Kidney epithelial cell (primary cell): ENCODE measurements around the gene RP2. TPM values are rescaled to one million over a fixed set of nuclear protein-coding genes. Genes with fewer than 3 reads are reported as not detected.

ENCODE experiments used
- DNase-seq: peaks from one replicate; pipeline ENCODE4 v3.0.0-alpha.2; 2010; ENCODE audit warnings: low read depth
- H3K27me3 ChIP-seq: 2 replicates; pipeline ENCODE4 v1.6.0; 2011; ENCODE audit warnings: low read length; ENCODE audit not compliant: control insufficient read depth, insufficient read depth
- H3K36me3 ChIP-seq: 2 replicates; pipeline ENCODE4 v1.5.1; 2011; ENCODE audit warnings: low read length; ENCODE audit not compliant: control insufficient read depth, insufficient read depth
- H3K4me3 ChIP-seq: 2 replicates; pipeline ENCODE4 v1.5.1; 2011; ENCODE audit warnings: low read depth, mild to moderate bottlenecking, control low read depth, low read length
- total RNA-seq: library from RNA; depleted of rRNA; stranded (reverse); fragments of >200 nt; gene quantifications from 2 replicates; pipeline ENCODE4 v1.2.3, GENCODE V29; 2015
- TF ChIP-seq, protein P1 (sequence below): IDR thresholded peaks from 2 replicates; pipeline ENCODE4 v1.5.1; 2011; ENCODE audit warnings: mild to moderate bottlenecking, moderate library complexity, low read length, control low read depth, inconsistent platforms; ENCODE audit not compliant: insufficient read depth, poor library complexity, severe bottlenecking

Gene RP2
- total RNA-seq, 1 donor from 2014 or later: 15.6 TPM

DNA sequence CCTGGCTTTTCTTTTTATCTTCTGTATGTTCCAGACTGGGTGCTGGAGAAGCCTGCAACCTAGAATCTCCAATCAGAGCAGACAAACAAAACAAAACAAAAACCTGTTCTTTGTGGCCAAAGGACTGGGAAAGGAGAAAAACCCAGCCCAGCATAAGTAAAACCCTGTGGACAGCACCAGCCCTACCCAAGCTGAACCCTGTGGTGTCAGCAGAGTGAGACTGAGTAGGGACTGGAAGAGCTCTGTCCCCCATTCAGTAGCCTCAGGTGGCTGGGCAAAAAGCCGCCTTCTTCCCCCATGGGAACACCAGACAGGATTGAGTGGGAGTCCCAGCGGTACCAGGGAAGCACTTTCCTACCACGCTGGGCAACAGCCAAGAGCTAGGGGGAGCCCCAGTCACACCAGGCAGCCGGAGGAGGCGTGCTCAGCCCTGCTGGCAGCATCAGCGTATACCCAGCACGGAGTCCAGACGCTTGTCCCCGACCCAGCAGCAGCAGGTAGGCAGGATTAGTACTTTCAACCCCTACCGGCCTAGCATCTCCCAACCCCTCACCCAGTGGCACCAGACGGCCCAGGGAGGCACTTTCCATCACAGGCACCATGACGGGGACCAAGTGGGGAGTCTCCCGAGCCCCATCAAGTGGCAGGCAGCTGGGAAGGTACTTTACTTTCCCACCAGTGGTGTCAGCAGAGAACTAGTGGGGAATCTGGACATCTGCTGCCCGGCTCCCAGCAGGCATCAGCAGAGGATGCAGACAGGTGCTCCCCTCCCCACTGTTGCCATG is 66.8 kb downstream of the RP2 start:
- DNase-seq: peak; percentile 12
- H3K27me3 ChIP-seq: no peaks in the 10 kb centered on the region
- TF ChIP-seq, protein P1, sequence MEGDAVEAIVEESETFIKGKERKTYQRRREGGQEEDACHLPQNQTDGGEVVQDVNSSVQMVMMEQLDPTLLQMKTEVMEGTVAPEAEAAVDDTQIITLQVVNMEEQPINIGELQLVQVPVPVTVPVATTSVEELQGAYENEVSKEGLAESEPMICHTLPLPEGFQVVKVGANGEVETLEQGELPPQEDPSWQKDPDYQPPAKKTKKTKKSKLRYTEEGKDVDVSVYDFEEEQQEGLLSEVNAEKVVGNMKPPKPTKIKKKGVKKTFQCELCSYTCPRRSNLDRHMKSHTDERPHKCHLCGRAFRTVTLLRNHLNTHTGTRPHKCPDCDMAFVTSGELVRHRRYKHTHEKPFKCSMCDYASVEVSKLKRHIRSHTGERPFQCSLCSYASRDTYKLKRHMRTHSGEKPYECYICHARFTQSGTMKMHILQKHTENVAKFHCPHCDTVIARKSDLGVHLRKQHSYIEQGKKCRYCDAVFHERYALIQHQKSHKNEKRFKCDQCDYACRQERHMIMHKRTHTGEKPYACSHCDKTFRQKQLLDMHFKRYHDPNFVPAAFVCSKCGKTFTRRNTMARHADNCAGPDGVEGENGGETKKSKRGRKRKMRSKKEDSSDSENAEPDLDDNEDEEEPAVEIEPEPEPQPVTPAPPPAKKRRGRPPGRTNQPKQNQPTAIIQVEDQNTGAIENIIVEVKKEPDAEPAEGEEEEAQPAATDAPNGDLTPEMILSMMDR: peak; percentile 65
- H3K36me3 ChIP-seq: no peaks in the 10 kb centered on the region
- peak overlapping the region; percentile 44 for H3K4me3 ChIP-seq

DNA sequence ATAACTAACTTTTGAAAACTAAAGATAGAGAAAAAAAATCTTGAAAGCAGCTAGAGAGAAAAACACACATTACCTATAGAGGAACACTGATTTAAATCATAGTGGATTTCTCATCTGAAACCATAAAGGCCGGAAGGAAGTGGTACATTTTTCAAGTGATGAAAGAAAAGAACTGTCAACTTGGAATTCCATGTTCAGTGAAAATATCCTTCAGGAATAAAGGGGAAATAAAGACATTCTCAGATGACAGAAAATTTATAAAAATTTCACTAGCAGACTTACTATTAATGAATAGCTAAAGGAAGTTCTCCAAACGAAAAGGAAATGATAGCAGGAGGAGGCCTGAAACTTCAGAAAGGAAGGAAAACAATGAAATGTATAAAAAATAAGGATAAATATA is 67.8 kb downstream of the RP2 start:
- no peaks in the 10 kb centered on the region for H3K27me3 ChIP-seq
- no peaks in the 10 kb centered on the region for H3K36me3 ChIP-seq
- H3K4me3 ChIP-seq: no peak overlapping the region
- TF ChIP-seq, protein P1: no peak
- DNase-seq: no peak

DNA sequence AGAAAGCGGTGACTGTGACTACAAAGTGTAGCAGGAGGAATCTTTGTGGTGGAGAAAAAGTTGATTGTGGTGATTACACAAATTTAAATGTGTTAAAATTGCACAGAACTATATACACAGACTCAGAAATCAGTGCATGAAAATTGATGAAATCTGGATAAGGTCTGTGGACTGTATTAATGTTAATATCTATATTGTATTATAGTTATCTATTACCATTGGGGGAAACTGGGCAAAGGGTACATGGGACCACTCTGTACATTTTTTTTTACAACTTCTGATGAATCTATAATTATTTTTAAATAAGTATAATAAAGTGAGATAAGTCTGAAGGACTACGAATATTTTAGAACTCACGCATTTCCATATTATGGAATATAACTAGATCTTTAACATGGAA is 73.6 kb downstream of the RP2 start:
- Histone ChIP-seq H3K27me3 (no peaks in the 10 kb centered on the region), H3K36me3 (no peaks in the 10 kb centered on the region), H3K4me3 (no peak overlapping the region)
- no peak for DNase-seq
- TF ChIP-seq, protein P1: no peak

DNA sequence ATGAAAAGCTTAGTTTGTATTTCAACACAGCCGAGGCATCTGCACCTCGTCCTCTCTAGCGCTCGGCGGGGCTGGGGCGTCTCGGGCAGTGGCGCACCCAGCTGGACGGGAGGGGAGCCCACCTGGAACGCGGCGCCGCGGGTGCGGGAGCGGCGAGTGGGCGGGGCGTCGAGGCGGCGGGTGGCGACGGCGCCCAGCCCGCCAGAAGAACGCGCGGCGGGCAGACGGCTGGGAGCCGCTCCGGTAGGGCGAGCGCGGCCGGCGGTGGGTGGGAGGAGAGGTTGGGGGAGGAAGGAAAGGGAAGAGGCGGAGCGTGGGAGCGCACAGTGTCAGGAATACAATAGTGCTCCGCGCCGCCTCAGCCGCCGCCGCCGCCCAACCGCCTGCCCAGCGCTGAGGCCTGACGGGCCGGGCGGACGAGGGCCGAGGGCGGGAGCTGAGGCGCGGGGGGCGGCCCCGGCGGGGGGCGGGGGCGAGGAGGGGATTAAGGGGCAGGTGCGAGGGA is 75.3 kb downstream of the RP2 start, which contains the start of gene JADE3:
TSS of gene JADE3 (plus strand) at position 324 of the 505 bp plus-strand sequence. CDS start 72,474 bp downstream, outside the sequence.
- Histone ChIP-seq H3K4me3 (peak within 1 kb of the TSS; percentile 73), H3K27me3 (no peaks in the 10 kb centered on the region), H3K36me3 (no peaks in the 10 kb centered on the region)
- TF ChIP-seq, protein P1: no peak
- peak; percentile 18 for DNase-seq

DNA sequence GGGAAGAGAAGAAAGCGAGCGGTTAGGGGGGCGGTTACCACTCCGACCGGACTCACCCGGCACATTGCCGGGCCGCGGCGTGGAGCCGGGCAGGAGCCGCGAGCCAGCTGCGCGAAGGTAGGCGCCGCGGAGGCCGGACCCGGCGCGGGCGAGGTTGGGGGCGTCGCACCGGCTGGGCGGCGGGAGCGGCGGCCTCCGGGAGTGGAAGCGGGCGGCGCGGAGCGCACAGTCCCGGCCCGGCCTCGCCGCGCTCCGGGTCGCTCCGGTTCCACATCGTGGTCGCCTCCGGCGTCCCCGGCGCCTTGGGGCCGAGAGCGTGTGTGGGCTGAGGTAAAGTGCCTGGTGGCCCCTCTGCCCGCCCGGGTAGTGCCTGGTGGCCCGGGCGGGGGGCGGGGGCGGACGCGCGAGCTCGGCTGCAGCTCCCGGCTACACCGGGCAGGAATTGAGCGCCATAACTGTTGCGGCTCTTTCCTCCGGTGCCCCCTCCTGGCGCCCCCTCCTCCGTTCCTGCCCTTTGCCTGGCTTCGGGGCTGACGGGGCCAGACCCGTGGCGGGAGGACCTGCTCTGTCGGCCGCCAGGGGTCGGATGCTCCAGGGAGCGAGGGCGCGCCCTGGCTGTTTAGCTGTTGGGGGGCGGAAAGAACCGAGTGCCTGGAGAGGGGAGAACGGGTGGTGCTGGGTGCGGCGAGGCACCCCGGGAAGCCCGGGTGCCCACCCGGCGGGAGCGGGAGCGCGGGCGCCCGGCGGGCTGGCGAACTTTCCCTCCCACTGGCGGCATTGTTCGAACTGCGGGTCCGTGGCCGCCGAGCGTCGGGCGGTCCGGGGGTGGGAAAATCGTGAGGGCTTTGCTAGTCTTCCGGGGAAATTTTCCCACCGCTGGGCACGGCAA is 76.0 kb downstream of the RP2 start:
- H3K4me3 ChIP-seq: peak overlapping the region; percentile 73
- TF ChIP-seq, protein P1: peak; percentile 44
- no peaks in the 10 kb centered on the region for H3K36me3 ChIP-seq
- DNase-seq: no peak
- no peaks in the 10 kb centered on the region for H3K27me3 ChIP-seq
